HEK293 (cell line): ENCODE data around the gene PDE4D.

Experiments
- CTCF ChIP-seq: fragments of 450-650 bp; formaldehyde crosslinking; IDR thresholded peaks from 2 replicates; pipeline ENCODE4 v1.5.1; 2016; ENCODE audit warnings: missing biosample characterization, missing genetic modification characterization
- ZBTB21 ChIP-seq: fragments of 450-650 bp; formaldehyde crosslinking; IDR thresholded peaks from 2 replicates; pipeline ENCODE4 v1.5.1; 2017; ENCODE audit warnings: missing biosample characterization, missing genetic modification characterization
- ZNF121 ChIP-seq: fragments of 450-650 bp; formaldehyde crosslinking; IDR thresholded peaks from 2 replicates; pipeline ENCODE4 v1.5.1; 2016; ENCODE audit warnings: missing biosample characterization, missing genetic modification characterization
- ZNF133 ChIP-seq: fragments of 450-650 bp; formaldehyde crosslinking; IDR thresholded peaks from 2 replicates; pipeline ENCODE4 v1.5.1; 2016; ENCODE audit warnings: missing biosample characterization, missing genetic modification characterization
- ZNF184 ChIP-seq: fragments of 450-650 bp; IDR thresholded peaks from 2 replicates; pipeline ENCODE4 v1.5.1; 2018; ENCODE audit warnings: missing biosample characterization, mild to moderate bottlenecking, missing genetic modification characterization
- ZNF239 ChIP-seq: fragments of 450-650 bp; formaldehyde crosslinking; IDR thresholded peaks from 2 replicates; pipeline ENCODE4 v1.5.1; 2016; ENCODE audit warnings: missing biosample characterization, missing genetic modification characterization
- ZNF692 ChIP-seq: fragments of 450-650 bp; formaldehyde crosslinking; IDR thresholded peaks from 2 replicates; pipeline ENCODE4 v1.5.1; 2016; ENCODE audit warnings: missing biosample characterization, missing genetic modification characterization
- ZSCAN16 ChIP-seq: fragments of 450-650 bp; formaldehyde crosslinking; IDR thresholded peaks from 2 replicates; pipeline ENCODE4 v1.5.1; 2016; ENCODE audit warnings: missing biosample characterization, missing genetic modification characterization
- TF ChIP-seq, protein P1 (sequence below): sonication (generic); formaldehyde crosslinking; IDR thresholded peaks from 2 replicates; pipeline ENCODE4 v1.8.1; 2022; ENCODE audit warnings: mild to moderate bottlenecking, moderate library complexity, missing genetic modification reagents
- TF ChIP-seq, protein P2 (sequence below): fragments of 450-650 bp; formaldehyde crosslinking; IDR thresholded peaks from 2 replicates; pipeline ENCODE4 v1.5.1; 2016; ENCODE audit warnings: missing biosample characterization, missing genetic modification characterization
- TF ChIP-seq, protein P3 (sequence below): fragments of 450-650 bp; formaldehyde crosslinking; IDR thresholded peaks from 2 replicates; pipeline ENCODE4 v1.5.1; 2016; ENCODE audit warnings: missing biosample characterization, missing genetic modification characterization

GRCh38 chr5:59416026-59416425 is 477.5 kb downstream of the PDE4D start:
- TF ChIP-seq, protein P1, sequence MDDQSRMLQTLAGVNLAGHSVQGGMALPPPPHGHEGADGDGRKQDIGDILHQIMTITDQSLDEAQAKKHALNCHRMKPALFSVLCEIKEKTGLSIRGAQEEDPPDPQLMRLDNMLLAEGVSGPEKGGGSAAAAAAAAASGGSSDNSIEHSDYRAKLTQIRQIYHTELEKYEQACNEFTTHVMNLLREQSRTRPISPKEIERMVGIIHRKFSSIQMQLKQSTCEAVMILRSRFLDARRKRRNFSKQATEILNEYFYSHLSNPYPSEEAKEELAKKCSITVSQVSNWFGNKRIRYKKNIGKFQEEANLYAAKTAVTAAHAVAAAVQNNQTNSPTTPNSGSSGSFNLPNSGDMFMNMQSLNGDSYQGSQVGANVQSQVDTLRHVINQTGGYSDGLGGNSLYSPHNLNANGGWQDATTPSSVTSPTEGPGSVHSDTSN (CRISPR knock-in tag), result no peak
- TF ChIP-seq ZNF239 (tag by site-specific recombination), result no peak
- no peak for TF ChIP-seq CTCF
- TF ChIP-seq ZNF184 (tag by site-specific recombination), result no peak
- TF ChIP-seq ZSCAN16, result no peak
- no peak for TF ChIP-seq ZNF133 (tag by site-specific recombination)
- no peak for TF ChIP-seq ZBTB21 (tag by site-specific recombination)
- TF ChIP-seq, protein P2, sequence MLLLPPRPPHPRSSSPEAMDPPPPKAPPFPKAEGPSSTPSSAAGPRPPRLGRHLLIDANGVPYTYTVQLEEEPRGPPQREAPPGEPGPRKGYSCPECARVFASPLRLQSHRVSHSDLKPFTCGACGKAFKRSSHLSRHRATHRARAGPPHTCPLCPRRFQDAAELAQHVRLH (tag by site-specific recombination), result no peak
- TF ChIP-seq, protein P3, sequence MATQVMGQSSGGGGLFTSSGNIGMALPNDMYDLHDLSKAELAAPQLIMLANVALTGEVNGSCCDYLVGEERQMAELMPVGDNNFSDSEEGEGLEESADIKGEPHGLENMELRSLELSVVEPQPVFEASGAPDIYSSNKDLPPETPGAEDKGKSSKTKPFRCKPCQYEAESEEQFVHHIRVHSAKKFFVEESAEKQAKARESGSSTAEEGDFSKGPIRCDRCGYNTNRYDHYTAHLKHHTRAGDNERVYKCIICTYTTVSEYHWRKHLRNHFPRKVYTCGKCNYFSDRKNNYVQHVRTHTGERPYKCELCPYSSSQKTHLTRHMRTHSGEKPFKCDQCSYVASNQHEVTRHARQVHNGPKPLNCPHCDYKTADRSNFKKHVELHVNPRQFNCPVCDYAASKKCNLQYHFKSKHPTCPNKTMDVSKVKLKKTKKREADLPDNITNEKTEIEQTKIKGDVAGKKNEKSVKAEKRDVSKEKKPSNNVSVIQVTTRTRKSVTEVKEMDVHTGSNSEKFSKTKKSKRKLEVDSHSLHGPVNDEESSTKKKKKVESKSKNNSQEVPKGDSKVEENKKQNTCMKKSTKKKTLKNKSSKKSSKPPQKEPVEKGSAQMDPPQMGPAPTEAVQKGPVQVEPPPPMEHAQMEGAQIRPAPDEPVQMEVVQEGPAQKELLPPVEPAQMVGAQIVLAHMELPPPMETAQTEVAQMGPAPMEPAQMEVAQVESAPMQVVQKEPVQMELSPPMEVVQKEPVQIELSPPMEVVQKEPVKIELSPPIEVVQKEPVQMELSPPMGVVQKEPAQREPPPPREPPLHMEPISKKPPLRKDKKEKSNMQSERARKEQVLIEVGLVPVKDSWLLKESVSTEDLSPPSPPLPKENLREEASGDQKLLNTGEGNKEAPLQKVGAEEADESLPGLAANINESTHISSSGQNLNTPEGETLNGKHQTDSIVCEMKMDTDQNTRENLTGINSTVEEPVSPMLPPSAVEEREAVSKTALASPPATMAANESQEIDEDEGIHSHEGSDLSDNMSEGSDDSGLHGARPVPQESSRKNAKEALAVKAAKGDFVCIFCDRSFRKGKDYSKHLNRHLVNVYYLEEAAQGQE (tag by site-specific recombination), result no peak
- no peak for TF ChIP-seq ZNF692 (tag by site-specific recombination)
- no peak for TF ChIP-seq ZNF121
